Ectodermal cell (in vitro differentiated cells): ENCODE data around the gene PPP1R8.

Experiments
- H3K27ac ChIP-seq: 2 replicates; pipeline ENCODE4 v1.7.0; 2013; ENCODE audit warnings: mild to moderate bottlenecking, low read depth, low read length; ENCODE audit not compliant: insufficient read depth, poor library complexity, severe bottlenecking
- H3K27me3 ChIP-seq: 2 replicates; pipeline ENCODE4 v1.7.0; 2013; ENCODE audit warnings: mild to moderate bottlenecking, low read length; ENCODE audit not compliant: insufficient read depth, control insufficient read depth, poor library complexity, severe bottlenecking
- H3K36me3 ChIP-seq: one replicate; pipeline ENCODE4 v1.7.0; 2013; ENCODE audit warnings: low read length; ENCODE audit not compliant: control insufficient read depth, insufficient read depth
- H3K4me1 ChIP-seq: one replicate; pipeline ENCODE4 v1.7.0; 2013; ENCODE audit warnings: low read length; ENCODE audit not compliant: control insufficient read depth, insufficient read depth
- H3K4me3 ChIP-seq: 2 replicates; pipeline ENCODE4 v1.7.0; 2013; ENCODE audit warnings: low read depth, low read length, control low read depth; ENCODE audit not compliant: insufficient read depth
- H3K9me3 ChIP-seq: 2 replicates; pipeline ENCODE4 v1.7.0; 2013; ENCODE audit warnings: mild to moderate bottlenecking, low read length, moderate library complexity; ENCODE audit not compliant: control insufficient read depth
- WGBS, 2 experiments: methylation state at CpG; one replicate each; pipeline ENCODE4 v1.1.7; 2013; ENCODE audit warnings: missing lambda C conversion rate in 2 of 2; 5-methylcytosine and 5-hydroxymethylcytosine counted together

PPP1R8 gene

GRCh38 chr1:27858949-27859576 is 28.5 kb downstream of the PPP1R8 start:
- WGBS, 2 experiments = 81% methylated on average over 14 of the region's 14 CpGs
- no peak overlapping the region for H3K4me3 ChIP-seq
- H3K27me3 ChIP-seq = no peaks in the 10 kb centered on the region
- no peak overlapping the region for H3K27ac ChIP-seq
- peaks cover 16% of the 10 kb centered on the region for H3K4me1 ChIP-seq
- H3K36me3 ChIP-seq = no peaks in the 10 kb centered on the region
- no peaks in the 10 kb centered on the region for H3K9me3 ChIP-seq

GRCh38 chr1:27861436-27861835 is 30.9 kb downstream of the PPP1R8 start:
- WGBS, 2 experiments = 91 to 97% methylated on average over 10 of the region's 10 CpGs
- Histone ChIP-seq H3K9me3 (no peaks in the 10 kb centered on the region), H3K36me3 (no peaks in the 10 kb centered on the region), H3K27me3 (no peaks in the 10 kb centered on the region), H3K4me1 (peaks cover 16% of the 10 kb centered on the region), H3K27ac (no peak overlapping the region), H3K4me3 (no peak overlapping the region)

- H3K4me1 ChIP-seq = peaks cover 16% of the 10 kb centered on the region
- WGBS, 2 experiments = 91 to 94% methylated on average over 3 of the region's 3 CpGs
These were observed 31.4 kb downstream of the PPP1R8 start for GRCh38 chr1:27862004-27862403.

GRCh38 chr1:27862671-27863537 is 32.3 kb downstream of the PPP1R8 start:
- no peak overlapping the region for H3K4me3 ChIP-seq
- no peaks in the 10 kb centered on the region for H3K9me3 ChIP-seq
- no peaks in the 10 kb centered on the region for H3K36me3 ChIP-seq
- no peak overlapping the region for H3K27ac ChIP-seq
- 92 to 93% methylated on average over 9 of the region's 9 CpGs for WGBS, 2 experiments
- H3K27me3 ChIP-seq = no peaks in the 10 kb centered on the region
- peaks cover 16% of the 10 kb centered on the region for H3K4me1 ChIP-seq

More at GRCh38 chr1:27862004-27862403, 31.4 kb downstream of the PPP1R8 start:
- H3K4me3 ChIP-seq = no peak overlapping the region
- H3K9me3 ChIP-seq = no peaks in the 10 kb centered on the region
- H3K36me3 ChIP-seq = no peaks in the 10 kb centered on the region
- H3K27ac ChIP-seq = no peak overlapping the region
- H3K27me3 ChIP-seq = no peaks in the 10 kb centered on the region

- Histone ChIP-seq H3K27ac (no peak overlapping the region), H3K4me1 (peaks cover 13% of the 10 kb centered on the region), H3K36me3 (no peaks in the 10 kb centered on the region), H3K27me3 (no peaks in the 10 kb centered on the region), H3K9me3 (no peaks in the 10 kb centered on the region), H3K4me3 (no peak overlapping the region)
- WGBS, 2 experiments = 80 to 90% methylated on average over 1 of the region's 1 CpG
These were observed 32.9 kb downstream of the PPP1R8 start for GRCh38 chr1:27863538-27863915.

GRCh38 chr1:27864264-27864895 is 33.8 kb downstream of the PPP1R8 start:
- H3K36me3 ChIP-seq = no peaks in the 10 kb centered on the region
- H3K27ac ChIP-seq = no peak overlapping the region
- H3K4me1 ChIP-seq = peaks cover 8% of the 10 kb centered on the region
- no peaks in the 10 kb centered on the region for H3K9me3 ChIP-seq
- H3K4me3 ChIP-seq = no peak overlapping the region
- 90 to 94% methylated on average over 8 of the region's 8 CpGs for WGBS, 2 experiments
- no peaks in the 10 kb centered on the region for H3K27me3 ChIP-seq

GRCh38 chr1:27865821-27866220 is 35.2 kb downstream of the PPP1R8 start:
- Histone ChIP-seq H3K4me3 (no peak overlapping the region), H3K27ac (no peak overlapping the region), H3K27me3 (no peaks in the 10 kb centered on the region), H3K9me3 (no peaks in the 10 kb centered on the region), H3K4me1 (peaks cover 8% of the 10 kb centered on the region), H3K36me3 (no peaks in the 10 kb centered on the region)
- 95 to 96% methylated on average over 10 of the region's 10 CpGs for WGBS, 2 experiments

GRCh38 chr1:27868556-27868931 is 38.0 kb downstream of the PPP1R8 start:
- Histone ChIP-seq H3K9me3 (no peaks in the 10 kb centered on the region), H3K27ac (no peak overlapping the region), H3K27me3 (peaks cover 11% of the 10 kb centered on the region), H3K4me1 (peaks cover 6% of the 10 kb centered on the region), H3K4me3 (no peak overlapping the region), H3K36me3 (no peaks in the 10 kb centered on the region)
- 93% methylated on average over 11 of the region's 11 CpGs for WGBS, 2 experiments

GRCh38 chr1:27868932-27869718 is 38.5 kb downstream of the PPP1R8 start:
- peaks cover 6% of the 10 kb centered on the region for H3K4me1 ChIP-seq
- no peaks in the 10 kb centered on the region for H3K36me3 ChIP-seq
- 84 to 85% methylated on average over 16 of the region's 16 CpGs for WGBS, 2 experiments
- H3K9me3 ChIP-seq = no peaks in the 10 kb centered on the region
- H3K4me3 ChIP-seq = no peak overlapping the region
- no peak overlapping the region for H3K27ac ChIP-seq
- peaks cover 11% of the 10 kb centered on the region for H3K27me3 ChIP-seq

GRCh38 chr1:27869719-27870085 is 39.1 kb downstream of the PPP1R8 start:
- Histone ChIP-seq H3K4me1 (peaks cover 6% of the 10 kb centered on the region), H3K36me3 (no peaks in the 10 kb centered on the region), H3K4me3 (no peak overlapping the region), H3K27ac (no peak overlapping the region), H3K27me3 (peaks cover 11% of the 10 kb centered on the region), H3K9me3 (no peaks in the 10 kb centered on the region)
- WGBS, 2 experiments = 93 to 100% methylated on average over 1 of the region's 1 CpG
